Stimulated activated CD4-positive, alpha-beta T cell treated with anti-CD3 and anti-CD28 coated beads, Interleukin-4, amount 100 ng/mL, for 48 hours (primary cell): Measurements from ENCODE around the gene TOM1L2.

Experiments
- DNase-seq, 2 donors: peaks; one replicate each; pipeline ENCODE4 v3.0.0-alpha.2; 2020; ENCODE audit warnings: low read depth in 2 of 2

Gene TOM1L2

GRCh38 chr17:17849147-17849820, 122.9 kb downstream of the TOM1L2 start:
- peak; percentile 80 to 87 for DNase-seq

DNA sequence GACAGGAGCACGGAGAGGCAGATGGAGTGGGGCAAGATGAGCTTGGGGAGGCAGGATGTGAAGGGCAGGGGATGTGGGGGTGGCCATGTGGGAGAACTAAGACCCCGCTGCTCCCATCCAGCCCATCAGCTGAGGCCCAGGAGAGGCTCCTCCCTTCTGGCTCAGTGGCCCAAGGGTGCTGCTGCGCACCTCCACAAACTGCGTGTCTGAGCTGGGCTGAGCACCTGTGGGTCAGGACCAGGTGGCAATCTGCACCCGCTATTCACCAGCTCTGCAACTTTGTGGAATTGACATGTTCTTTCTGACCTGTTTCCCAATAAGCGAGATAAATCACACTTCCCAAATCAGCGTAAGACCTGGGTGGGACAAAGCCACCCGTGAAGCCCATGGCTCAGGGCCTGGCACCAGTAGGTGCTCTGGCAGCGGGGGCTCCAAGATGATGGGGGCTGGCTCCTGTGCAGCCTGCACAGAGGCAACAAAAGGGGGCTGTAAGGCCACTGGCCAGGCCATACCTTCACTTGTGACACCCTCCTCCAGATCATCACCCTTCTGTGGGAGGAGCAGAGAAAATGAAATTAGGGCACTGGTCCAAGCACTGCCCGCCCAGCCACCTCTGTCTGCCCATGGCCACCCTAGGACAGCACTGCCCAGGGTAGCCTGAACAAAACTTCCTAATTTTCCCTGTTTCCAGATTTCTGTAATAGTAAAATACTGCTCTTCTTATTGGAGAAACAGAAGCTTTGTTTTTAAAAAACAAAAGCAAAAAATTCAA, 123.7 kb downstream of the TOM1L2 start:
- DNase-seq, result no peak

GRCh38 chr17:17847726-17848125, 124.5 kb downstream of the TOM1L2 start:
- DNase-seq, result no peak

DNA sequence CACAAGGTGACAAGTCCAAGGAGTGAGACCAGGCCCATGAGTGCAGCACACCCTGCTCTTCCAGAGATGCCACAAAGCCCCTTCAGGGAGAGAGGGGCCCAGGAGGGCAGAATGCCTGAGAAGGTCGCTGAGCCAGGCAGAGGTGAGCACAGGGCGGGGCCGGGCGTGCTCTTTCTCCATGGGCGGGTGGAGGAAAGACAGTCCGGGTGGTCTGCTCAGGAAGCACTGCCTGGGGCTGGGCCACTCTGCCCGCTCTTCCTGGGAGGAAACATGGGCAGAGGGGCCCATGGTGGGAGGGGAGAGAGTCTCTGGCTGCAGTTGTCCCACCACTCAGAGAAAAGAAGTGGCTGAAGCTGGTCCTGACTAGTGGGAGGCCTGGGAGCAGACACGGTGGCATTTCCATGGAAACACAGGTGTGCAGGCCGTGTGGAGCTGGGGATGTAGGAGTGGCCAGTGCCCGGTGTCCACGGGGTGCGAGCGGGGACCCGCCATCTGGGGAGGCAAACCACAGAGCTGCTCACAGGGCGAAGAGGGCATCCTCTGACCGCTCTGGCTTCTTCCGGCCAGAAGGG, 125.0 kb downstream of the TOM1L2 start:
- no peak for DNase-seq

GRCh38 chr17:17846645-17847044, 125.6 kb downstream of the TOM1L2 start:
- no peak for DNase-seq

DNA sequence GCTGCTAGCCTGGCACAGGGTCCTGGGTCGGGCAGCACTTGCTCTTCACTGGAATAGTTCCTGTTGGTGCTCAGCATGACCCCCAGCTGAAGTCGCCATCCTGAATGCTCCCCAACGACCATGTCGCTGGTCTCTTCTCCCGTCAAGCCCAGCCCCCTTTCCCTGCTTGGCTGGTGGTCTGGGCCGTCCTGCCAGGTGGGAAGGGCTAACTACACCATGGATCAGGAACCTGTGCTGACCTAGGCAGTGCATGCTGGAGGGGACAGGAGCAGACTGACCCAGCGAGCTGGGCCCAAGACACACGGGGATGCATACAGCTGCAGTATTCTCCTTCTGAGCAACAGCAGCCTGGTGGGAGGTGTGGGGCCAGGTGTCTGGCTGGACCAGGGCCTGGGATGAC, 126.2 kb downstream of the TOM1L2 start:
- no peak for DNase-seq

DNA sequence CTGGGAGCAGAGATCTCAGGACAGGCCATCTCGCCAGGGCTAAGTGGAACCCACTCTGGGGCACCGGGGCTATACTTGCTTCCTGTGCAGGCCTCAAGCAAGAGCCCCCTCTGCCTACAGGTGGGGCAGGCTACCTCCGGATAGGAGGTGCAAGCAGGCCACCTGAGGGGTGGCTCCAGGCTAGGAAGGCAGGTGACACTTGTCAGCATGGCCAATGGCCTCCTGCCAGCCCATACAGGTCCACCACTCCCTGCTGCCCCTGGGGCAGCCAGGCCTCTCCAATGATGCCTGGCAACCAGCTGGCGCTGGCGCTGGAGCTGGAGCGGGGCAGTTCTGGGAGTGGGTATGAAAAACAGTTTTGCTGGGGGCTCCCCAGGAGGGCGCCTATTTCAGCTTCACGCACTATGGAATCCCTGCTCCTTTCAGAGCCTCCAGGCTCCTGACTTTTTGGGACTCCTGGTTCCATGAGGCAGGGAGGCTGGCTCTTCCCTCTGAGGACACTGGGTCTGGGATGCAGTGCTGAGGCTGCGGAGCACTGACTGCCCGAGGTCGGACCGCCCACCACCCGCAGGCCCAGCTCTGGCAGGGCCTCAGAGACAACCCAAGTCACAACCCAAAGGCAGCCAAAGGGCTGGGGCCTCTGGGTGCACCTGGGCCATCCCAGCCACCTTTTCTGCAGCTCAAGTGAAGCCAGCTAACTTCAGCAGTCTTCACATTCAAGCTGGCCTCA, 127.0 kb downstream of the TOM1L2 start:
- no peak for DNase-seq

- no peak for DNase-seq
These were observed 127.7 kb downstream of the TOM1L2 start for GRCh38 chr17:17844500-17844899.

GRCh38 chr17:17844079-17844478, 128.1 kb downstream of the TOM1L2 start:
- DNase-seq, result no peak

GRCh38 chr17:17843096-17843495, 129.1 kb downstream of the TOM1L2 start:
- DNase-seq, result no peak

GRCh38 chr17:17842111-17842876, 129.9 kb downstream of the TOM1L2 start:
- DNase-seq, result no peak

DNA sequence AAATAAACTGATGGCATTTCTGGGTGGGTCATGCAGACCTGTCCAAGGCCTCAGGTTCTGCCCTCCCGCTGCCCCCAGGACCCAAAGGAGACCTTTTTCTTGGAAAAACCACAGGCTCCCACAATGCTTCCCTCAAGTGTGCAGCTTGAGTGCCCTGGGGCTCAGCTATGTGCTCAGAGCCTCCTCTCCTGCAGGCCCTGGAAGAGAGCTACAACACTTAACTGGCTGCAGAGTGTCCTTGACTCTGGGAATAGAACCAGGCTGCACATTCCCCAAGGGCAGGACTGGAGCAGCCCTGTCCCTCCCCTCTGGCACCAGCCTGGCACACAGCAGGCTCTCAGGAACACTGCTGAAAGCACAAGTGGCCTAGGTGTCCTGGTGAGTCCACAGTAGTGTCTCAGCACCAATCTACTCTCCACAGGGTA, 130.6 kb downstream of the TOM1L2 start:
- no peak for DNase-seq

GRCh38 chr17:17840751-17841591, 131.2 kb downstream of the TOM1L2 start:
- no peak for DNase-seq

- peak; percentile 71 to 77 for DNase-seq
These were observed 132.2 kb downstream of the TOM1L2 start for GRCh38 chr17:17839791-17840707.

- DNase-seq, result no peak
These were observed 133.9 kb downstream of the TOM1L2 start for GRCh38 chr17:17837966-17838962.

DNA sequence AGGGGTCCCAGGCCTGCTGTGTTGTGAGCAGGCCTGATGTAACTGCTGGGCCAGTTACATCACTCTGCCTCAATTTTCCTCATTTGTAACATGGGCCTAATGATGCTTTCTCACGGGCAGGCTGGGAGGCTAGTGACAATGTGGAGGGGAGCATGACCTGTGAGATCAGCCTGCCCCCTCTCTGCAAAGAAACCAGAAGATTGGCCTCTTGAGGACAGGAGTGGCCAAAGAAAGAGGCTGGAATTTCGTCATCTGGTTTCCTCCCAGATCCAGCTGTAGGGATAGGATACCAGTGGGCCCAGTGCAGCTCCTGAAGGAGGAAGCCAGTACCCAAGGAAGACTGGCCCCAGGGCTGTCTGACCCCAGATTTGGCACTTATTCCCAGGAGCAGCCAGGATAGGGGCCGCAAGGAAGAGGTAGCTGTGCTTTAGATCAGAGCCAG, 134.8 kb downstream of the TOM1L2 start:
- DNase-seq, result no peak

DNA sequence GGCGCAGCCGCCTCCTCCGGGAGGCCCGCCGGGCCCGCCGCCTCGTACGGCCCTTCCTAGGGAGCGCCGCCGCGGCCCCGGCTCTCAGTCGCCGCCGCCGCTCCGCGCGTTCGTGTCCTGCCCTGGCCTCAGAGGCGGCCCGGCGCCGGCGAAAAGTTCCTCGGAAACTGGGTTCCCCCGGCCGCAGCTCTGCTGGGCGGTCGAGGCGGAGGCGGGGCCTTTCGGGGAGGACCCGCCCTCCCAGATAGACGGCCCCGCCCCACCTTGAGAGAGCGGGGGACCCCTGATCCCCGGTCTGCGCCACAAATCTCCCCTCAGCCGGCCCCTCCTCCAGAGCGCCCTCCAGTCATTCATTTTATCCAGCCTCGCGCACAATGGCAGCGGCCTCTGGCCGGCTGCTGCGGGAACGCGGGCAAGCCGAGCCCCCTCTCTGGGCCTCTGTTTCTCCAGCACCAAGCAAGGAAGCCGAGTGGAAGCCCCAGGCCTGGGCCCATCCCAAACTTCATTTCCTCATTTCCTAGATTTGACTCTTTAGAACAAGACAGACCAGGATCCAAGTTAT, 135.3 kb downstream of the TOM1L2 start, which contains the start of gene SREBF1:
Gene SREBF1, minus strand, starts transcription at position 169 of the 562 bp plus-strand sequence. CDS start 169 bp downstream, outside the sequence.
- DNase-seq, result peak; percentile 62 to 66
